Islet of Langerhans (tissue), 1 donor: ENCODE results near the gene RUVBL2.

Experiments
- FAIRE-seq: peaks from one replicate; lab custom pipeline; 2011; peaks lifted over from hg19 to GRCh38; lab: Jason Lieb, UNC

RUVBL2 gene

GRCh38 chr19:48964205-48965039 is 29.3 kb upstream of the RUVBL2 start:
- no peak for FAIRE-seq

DNA sequence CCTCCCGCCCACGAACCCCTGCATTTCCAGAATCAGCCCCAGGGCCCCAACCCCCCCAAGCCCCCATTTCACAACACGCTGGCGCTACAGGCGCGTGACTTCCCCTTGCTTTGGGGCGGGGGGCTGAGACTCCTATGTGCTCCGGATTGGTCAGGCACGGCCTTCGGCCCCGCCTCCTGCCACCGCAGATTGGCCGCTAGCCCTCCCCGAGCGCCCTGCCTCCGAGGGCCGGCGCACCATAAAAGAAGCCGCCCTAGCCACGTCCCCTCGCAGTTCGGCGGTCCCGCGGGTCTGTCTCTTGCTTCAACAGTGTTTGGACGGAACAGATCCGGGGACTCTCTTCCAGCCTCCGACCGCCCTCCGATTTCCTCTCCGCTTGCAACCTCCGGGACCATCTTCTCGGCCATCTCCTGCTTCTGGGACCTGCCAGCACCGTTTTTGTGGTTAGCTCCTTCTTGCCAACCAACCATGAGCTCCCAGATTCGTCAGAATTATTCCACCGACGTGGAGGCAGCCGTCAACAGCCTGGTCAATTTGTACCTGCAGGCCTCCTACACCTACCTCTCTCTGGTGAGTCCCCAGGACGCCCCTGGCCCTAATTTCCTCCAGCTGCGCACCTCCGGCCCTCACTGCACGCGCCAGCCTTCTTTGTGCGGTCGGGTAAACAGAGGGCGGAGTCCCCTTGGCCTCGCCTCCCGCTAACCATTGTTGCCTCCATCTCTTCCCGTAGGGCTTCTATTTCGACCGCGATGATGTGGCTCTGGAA is 28.5 kb upstream of the RUVBL2 start, which contains the start of gene FTL:
TSS of gene FTL (plus strand) at position 270 of the 766 bp plus-strand sequence. CDS start at position 469, 199 bp downstream.
- no peak for FAIRE-seq

DNA sequence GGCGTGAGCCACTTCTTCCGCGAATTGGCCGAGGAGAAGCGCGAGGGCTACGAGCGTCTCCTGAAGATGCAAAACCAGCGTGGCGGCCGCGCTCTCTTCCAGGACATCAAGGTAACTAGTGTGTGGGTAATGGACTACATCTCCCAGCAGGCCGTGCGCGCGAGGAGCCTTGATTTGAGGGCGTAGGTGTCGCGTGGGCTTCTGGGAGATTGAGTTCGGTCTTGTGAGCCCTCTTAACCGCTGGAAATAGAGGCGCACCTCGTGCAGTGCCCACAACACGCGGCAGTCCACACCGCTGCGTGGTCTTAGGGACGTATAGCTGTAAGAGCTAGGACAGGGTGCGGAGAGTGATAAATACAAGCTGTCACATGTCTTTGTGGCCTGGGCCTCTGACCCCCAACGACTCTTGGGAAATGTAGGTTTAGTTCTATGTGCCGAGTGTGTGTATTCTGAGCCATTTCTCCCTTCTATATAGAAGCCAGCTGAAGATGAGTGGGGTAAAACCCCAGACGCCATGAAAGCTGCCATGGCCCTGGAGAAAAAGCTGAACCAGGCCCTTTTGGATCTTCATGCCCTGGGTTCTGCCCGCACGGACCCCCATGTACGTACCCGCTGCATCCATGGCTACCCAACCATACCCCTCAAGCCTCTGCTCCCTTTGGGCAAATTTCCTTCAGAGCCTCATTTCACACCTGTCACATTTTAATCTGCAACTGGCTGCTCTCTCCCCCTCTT is 27.7 kb upstream of the RUVBL2 start:
- no peak for FAIRE-seq

GRCh38 chr19:48966541-48967345 is 26.9 kb upstream of the RUVBL2 start:
- no peak for FAIRE-seq

- no peak for FAIRE-seq
Measured at GRCh38 chr19:48967346-48968178, 26.1 kb upstream of the RUVBL2 start.

DNA sequence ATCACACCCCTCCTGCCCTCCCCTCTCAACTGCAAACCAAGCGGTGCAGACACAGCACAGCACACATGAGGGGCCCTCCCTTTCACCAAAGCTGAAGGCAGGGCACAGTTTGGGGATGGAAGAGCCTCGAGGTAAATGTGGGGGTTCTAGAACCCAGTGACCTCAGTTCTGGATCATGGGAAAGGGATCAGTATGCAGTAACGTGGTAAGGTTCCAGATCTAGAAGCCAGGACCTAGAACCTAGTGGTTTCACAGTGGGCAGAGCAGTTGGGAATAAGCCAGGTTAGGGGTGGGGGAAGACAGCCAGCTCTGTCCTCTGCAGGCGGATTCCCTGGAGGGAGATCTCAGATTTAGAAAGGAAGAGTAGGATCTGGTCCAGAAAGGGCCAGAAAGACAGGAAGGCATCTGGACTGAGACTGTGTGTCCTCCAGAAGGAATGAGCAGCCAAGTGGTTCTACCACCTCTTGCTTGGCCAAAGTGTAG is 25.5 kb upstream of the RUVBL2 start:
- FAIRE-seq, result no peak

GRCh38 chr19:48968813-48969218 is 24.9 kb upstream of the RUVBL2 start:
- FAIRE-seq, result no peak

- FAIRE-seq, result no peak
Measured at GRCh38 chr19:48969276-48970138, 24.2 kb upstream of the RUVBL2 start.

GRCh38 chr19:48970139-48970766 is 23.4 kb upstream of the RUVBL2 start:
- no peak for FAIRE-seq

- no peak for FAIRE-seq
Measured at GRCh38 chr19:48970923-48971395, 22.7 kb upstream of the RUVBL2 start.

GRCh38 chr19:48975947-48976847 is 17.5 kb upstream of the RUVBL2 start:
- FAIRE-seq, result no peak

DNA sequence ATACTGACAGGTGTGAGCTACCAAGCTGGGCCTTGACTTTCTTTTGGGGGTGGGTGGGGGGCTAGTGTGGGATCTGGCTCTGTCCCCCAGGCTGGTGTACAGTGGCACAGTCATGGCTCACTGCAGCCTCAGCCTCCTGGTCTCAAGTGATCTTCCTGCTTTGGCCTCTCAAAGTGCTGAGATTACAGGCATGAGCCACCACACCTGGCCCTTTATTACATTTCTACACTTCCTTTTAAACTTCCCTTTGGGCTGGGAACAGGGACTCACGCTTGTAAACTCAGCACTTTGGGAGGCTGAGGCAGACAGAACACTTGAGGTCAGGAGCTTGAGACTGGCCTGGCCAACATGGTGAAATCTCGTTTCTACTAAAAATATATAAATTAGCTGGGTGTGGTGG is 16.6 kb upstream of the RUVBL2 start:
- FAIRE-seq, result no peak

DNA sequence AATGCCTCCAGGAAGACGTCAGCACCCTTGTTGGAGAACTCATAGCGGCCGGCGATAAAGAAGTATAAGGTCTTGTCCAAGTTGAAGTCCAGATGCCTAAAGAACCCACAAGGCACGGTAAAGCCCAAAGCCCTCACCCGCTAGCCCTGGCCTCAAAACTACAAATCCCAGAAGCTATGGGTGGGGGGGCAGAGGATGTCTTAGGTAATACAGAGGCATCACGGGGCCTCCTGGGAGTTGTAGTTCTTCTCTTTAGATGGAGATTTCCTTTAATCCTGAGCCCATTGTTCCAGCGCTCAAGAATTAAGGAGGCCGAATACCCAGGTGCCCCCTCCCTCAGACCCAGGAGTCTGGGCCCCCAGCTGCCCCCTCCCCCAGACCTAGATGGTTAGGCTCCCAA is 11.4 kb upstream of the RUVBL2 start:
- FAIRE-seq, result no peak

DNA sequence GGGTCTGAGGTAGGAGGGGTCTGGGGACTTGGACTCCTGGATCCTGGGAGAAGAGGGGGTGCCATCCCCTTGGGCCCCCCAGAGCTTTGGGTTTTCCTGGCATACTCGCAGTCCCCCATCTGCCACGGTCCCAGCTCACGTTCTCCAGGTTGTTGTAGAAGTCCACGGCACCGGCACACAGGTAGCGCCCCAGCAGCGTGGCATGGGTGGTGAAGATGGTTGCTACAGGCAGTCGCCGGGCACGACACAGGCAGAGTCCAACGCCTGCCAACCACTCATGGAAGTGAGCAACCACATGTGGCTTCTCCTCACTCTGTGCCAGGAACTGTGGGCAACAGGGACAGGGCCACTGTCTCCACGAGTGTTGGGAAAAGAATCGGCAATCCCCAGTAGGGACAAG is 8.0 kb upstream of the RUVBL2 start:
- FAIRE-seq, result no peak

GRCh38 chr19:48986211-48986610 is 7.5 kb upstream of the RUVBL2 start:
- no peak for FAIRE-seq

DNA sequence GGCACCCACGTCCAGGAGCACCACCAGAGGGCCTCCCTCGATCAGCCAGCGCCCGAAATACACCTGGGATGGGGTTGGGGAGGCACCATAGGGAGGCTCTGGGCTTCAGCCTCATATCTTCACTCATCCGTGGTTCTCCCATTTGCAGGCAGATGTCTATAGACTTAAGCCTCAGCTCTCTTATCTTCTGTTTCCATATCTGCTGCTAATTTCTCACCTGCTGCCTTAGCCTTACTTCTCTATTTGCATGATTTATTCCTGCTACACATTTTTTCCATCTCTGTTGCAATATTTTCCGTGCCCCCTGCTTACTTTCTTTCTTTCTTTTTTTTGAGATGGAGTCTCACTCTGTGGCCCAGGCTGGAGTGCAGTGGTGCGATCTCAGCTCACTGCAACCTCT is 6.4 kb upstream of the RUVBL2 start:
- no peak for FAIRE-seq

- no peak for FAIRE-seq
Measured at GRCh38 chr19:48988286-48988685, 5.4 kb upstream of the RUVBL2 start.

- FAIRE-seq, result no peak
Measured at GRCh38 chr19:48988860-48989259, 4.8 kb upstream of the RUVBL2 start.
